Measurements from ENCODE around the gene PNMA6F. TPM values are rescaled to one million over a fixed set of nuclear protein-coding genes. Genes with fewer than 3 reads are reported as not detected.

PNMA6F gene
- total and polyA plus RNA-seq, 2 donors (not counting 1 experiment from before 2014, with no cell fraction given), result not detected

DNA sequence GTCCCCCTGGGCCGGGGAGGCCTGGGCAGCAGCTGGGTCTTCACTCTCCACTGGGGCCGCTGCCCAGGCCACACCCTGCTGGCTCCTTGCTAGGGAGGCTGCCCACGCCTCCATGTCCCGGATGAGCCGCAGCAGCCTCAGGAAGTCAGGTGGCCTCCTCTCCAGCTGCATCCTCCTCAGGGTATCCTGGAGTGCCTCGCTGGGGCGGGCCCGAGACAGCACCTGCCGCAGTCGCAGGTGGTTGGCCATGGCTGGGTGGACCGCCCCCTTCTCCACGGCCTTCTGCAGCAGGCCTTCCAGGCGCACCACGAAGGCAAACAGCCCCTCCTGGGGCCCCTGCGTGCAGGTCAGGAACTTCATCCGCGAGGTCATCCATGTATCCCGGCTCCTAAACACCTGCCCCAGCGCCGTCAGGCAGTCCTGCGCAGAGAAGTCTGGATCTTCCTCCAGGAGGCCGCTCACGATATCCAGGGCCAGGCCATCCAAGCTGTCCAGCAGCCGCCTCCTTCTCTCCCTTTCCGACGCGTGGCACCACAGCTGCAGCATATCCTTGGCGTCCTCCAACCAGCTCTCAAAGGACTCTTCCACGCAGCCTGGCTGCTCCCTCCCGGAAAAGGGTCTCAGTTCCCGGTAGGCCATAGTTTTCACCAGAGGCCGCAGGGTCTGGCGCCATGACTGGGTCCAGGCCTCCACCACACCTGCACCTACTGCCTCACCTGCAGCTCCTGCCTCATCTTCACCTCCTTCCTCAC, 2.1 kb downstream of the PNMA6F start:
- Histone ChIP-seq H3K27ac (ENCODE audit: insufficient read depth, low read length) (no peak overlapping the region), H3K79me2 (ENCODE audit: control insufficient read depth, insufficient read depth, low read length) (no peaks in the 10 kb centered on the region), H3K27me3 (ENCODE audit: control insufficient read depth, insufficient read depth, low read length) (no peaks in the 10 kb centered on the region), H3K36me3 (ENCODE audit: control insufficient read depth, insufficient read depth, low read length) (no peaks in the 10 kb centered on the region), H3K4me2 (ENCODE audit: extremely low read depth, insufficient read depth, low read length) (no peak overlapping the region), H3K9ac (ENCODE audit: insufficient read depth, low read length) (no peak overlapping the region), H4K20me1 (ENCODE audit: control insufficient read depth, extremely low read depth, insufficient read depth, low read length) (no peaks in the 10 kb centered on the region), H3K4me3 (replicated peaks in 1 of 4; ENCODE audit: control extremely low read depth in 1 of 4, insufficient read depth in 1 of 4, low read depth in 3 of 4, low read length in 4 of 4) (no peak overlapping the region), H3K9me3 (ENCODE audit: control insufficient read depth, insufficient read depth, low read depth, low read length) (no peaks in the 10 kb centered on the region), H3K4me1 (ENCODE audit: control insufficient read depth, extremely low read depth, insufficient read depth, low read length) (no peaks in the 10 kb centered on the region), H2AFZ (ENCODE audit: low read length) (no peak overlapping the region)
- DNase-seq (ENCODE audit: low read depth in 2 of 2), result no peak
- TF ChIP-seq, protein P1, sequence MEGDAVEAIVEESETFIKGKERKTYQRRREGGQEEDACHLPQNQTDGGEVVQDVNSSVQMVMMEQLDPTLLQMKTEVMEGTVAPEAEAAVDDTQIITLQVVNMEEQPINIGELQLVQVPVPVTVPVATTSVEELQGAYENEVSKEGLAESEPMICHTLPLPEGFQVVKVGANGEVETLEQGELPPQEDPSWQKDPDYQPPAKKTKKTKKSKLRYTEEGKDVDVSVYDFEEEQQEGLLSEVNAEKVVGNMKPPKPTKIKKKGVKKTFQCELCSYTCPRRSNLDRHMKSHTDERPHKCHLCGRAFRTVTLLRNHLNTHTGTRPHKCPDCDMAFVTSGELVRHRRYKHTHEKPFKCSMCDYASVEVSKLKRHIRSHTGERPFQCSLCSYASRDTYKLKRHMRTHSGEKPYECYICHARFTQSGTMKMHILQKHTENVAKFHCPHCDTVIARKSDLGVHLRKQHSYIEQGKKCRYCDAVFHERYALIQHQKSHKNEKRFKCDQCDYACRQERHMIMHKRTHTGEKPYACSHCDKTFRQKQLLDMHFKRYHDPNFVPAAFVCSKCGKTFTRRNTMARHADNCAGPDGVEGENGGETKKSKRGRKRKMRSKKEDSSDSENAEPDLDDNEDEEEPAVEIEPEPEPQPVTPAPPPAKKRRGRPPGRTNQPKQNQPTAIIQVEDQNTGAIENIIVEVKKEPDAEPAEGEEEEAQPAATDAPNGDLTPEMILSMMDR (conservative IDR thresholded peaks at IDR 0.05 in 1 of 2, IDR thresholded peaks at IDR 0.05 in 1 of 2; ENCODE audit: low read depth in 1 of 2, low read length in 2 of 2), result no peak
- TF ChIP-seq EZH2 (IDR thresholded peaks at IDR 0.05; ENCODE audit: low read length, missing control alignments), result no peak

DNA sequence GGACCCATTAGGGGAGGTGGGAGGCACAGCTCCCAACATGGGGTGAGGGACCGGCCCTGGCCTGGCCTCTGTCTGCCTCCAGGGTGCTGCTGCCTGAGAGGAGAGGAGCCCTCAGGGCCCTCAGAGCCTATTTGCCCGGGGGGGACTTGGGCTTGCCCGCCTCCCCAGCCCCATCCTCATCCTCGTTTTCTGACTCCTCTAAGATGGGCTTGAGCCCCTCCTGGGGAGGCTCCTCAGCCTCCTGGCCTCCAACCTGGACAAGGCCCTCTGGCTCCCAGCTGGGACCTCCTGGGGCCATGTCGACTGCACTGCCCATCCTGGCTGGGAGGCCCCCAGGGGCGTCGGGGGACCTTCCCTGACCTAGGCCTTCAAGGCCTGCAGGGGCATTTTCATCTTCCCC, 2.8 kb downstream of the PNMA6F start:
- no peaks in the 10 kb centered on the region for H4K20me1 ChIP-seq (ENCODE audit: control insufficient read depth, extremely low read depth, insufficient read depth, low read length)
- no peaks in the 10 kb centered on the region for H3K36me3 ChIP-seq (ENCODE audit: control insufficient read depth, insufficient read depth, low read length)
- DNase-seq (ENCODE audit: low read depth in 2 of 2), result no peak
- no peaks in the 10 kb centered on the region for H3K79me2 ChIP-seq (ENCODE audit: control insufficient read depth, insufficient read depth, low read length)
- H3K27ac ChIP-seq (ENCODE audit: insufficient read depth, low read length), result no peak overlapping the region
- no peaks in the 10 kb centered on the region for H3K9me3 ChIP-seq (ENCODE audit: control insufficient read depth, insufficient read depth, low read depth, low read length)
- no peak overlapping the region for H3K9ac ChIP-seq (ENCODE audit: insufficient read depth, low read length)
- no peaks in the 10 kb centered on the region for H3K27me3 ChIP-seq (ENCODE audit: control insufficient read depth, insufficient read depth, low read length)
- H2AFZ ChIP-seq (ENCODE audit: low read length), result no peak overlapping the region
- no peak overlapping the region for H3K4me2 ChIP-seq (ENCODE audit: extremely low read depth, insufficient read depth, low read length)
- H3K4me3 ChIP-seq (replicated peaks in 1 of 4; ENCODE audit: control extremely low read depth in 1 of 4, insufficient read depth in 1 of 4, low read depth in 3 of 4, low read length in 4 of 4), result no peak overlapping the region
- TF ChIP-seq, protein P1 (conservative IDR thresholded peaks at IDR 0.05 in 1 of 2, IDR thresholded peaks at IDR 0.05 in 1 of 2; ENCODE audit: low read depth in 1 of 2, low read length in 2 of 2), result no peak
- TF ChIP-seq EZH2 (IDR thresholded peaks at IDR 0.05; ENCODE audit: low read length, missing control alignments), result no peak
- no peaks in the 10 kb centered on the region for H3K4me1 ChIP-seq (ENCODE audit: control insufficient read depth, extremely low read depth, insufficient read depth, low read length)

DNA sequence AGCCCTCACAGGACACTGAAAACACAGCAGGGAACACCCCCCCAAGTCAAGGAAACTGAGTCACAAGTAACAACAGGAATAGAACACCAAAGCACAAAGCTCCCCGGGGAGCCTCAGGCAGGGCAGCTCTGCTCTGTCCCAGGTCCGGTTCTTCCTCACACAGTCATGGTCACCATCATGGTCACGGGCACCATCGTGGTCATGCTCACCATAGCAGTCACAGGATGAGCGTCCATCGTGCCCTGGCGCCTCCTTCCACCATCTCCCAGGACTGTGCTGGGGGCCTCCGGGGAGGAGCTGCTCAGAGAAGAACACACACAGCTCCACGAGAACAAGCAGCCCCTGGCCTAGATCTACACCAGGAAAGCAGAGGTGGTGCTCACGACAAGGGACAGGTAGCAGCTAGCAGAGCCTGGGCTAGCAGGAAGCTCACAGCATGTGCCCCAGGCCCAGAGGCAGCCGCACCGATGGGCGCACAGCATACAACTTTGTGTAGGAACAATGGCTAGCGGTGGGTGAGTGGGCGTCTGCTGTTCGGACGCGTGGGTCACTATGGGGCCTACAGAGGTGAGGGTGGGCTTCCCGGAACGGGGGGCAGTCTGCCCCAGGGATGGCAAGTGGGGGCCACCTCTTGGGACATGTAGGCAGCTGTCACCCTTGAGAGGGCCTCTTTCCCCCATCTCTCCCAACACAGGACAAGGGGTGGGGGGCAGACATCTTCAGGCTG, 3.4 kb downstream of the PNMA6F start:
- Histone ChIP-seq H3K79me2 (ENCODE audit: control insufficient read depth, insufficient read depth, low read length) (no peaks in the 10 kb centered on the region), H3K4me1 (ENCODE audit: control insufficient read depth, extremely low read depth, insufficient read depth, low read length) (no peaks in the 10 kb centered on the region)
- no peak for DNase-seq (ENCODE audit: low read depth in 2 of 2)

More for the DNA sequence above, 3.4 kb downstream of the PNMA6F start:
- no peaks in the 10 kb centered on the region for H4K20me1 ChIP-seq (ENCODE audit: control insufficient read depth, extremely low read depth, insufficient read depth, low read length)
- H3K9ac ChIP-seq (ENCODE audit: insufficient read depth, low read length), result no peak overlapping the region
- no peak for TF ChIP-seq EZH2 (IDR thresholded peaks at IDR 0.05; ENCODE audit: low read length, missing control alignments)
- TF ChIP-seq, protein P1 (conservative IDR thresholded peaks at IDR 0.05 in 1 of 2, IDR thresholded peaks at IDR 0.05 in 1 of 2; ENCODE audit: low read depth in 1 of 2, low read length in 2 of 2), result no peak
- H3K9me3 ChIP-seq (ENCODE audit: control insufficient read depth, insufficient read depth, low read depth, low read length), result no peaks in the 10 kb centered on the region
- H2AFZ ChIP-seq (ENCODE audit: low read length), result no peak overlapping the region
- no peak overlapping the region for H3K27ac ChIP-seq (ENCODE audit: insufficient read depth, low read length)
- H3K4me2 ChIP-seq (ENCODE audit: extremely low read depth, insufficient read depth, low read length), result no peak overlapping the region
- no peaks in the 10 kb centered on the region for H3K27me3 ChIP-seq (ENCODE audit: control insufficient read depth, insufficient read depth, low read length)
- no peaks in the 10 kb centered on the region for H3K36me3 ChIP-seq (ENCODE audit: control insufficient read depth, insufficient read depth, low read length)
- H3K4me3 ChIP-seq (replicated peaks in 1 of 4; ENCODE audit: control extremely low read depth in 1 of 4, insufficient read depth in 1 of 4, low read depth in 3 of 4, low read length in 4 of 4), result no peak overlapping the region
